Loucy (cell line): ENCODE measurements around the gene PHLDB2.

Experiments
- H2AFZ ChIP-seq: fragments of 200-600 bp; sonication (generic); 2 replicates; pipeline ENCODE4 v1.6.0; 2016; ENCODE audit warnings: antibody characterized with exemption, mild to moderate bottlenecking, low read length, moderate library complexity
- H3F3A ChIP-seq: fragments of 200-600 bp; 2 replicates; pipeline ENCODE4 v1.6.0; 2016; ENCODE audit warnings: antibody characterized with exemption, low read depth, mild to moderate bottlenecking
- H3K27me3 ChIP-seq: fragments of 200-600 bp; sonication (generic); 2 replicates; pipeline ENCODE4 v1.6.1; 2014; ENCODE audit warnings: low read length, mild to moderate bottlenecking; ENCODE audit not compliant: insufficient read depth, poor library complexity, severe bottlenecking
- H3K36me3 ChIP-seq: fragments of 200-600 bp; sonication (generic); 2 replicates; pipeline ENCODE4 v1.6.1; 2016; ENCODE audit warnings: low read length; ENCODE audit not compliant: insufficient read depth
- H3K4me1 ChIP-seq: fragments of 200-600 bp; sonication (generic); 2 replicates; pipeline ENCODE4 v1.5.1; 2014; ENCODE audit warnings: low read length, mild to moderate bottlenecking; ENCODE audit not compliant: insufficient read depth, poor library complexity, severe bottlenecking
- H3K4me2 ChIP-seq: fragments of 200-600 bp; sonication (generic); 2 replicates; pipeline ENCODE4 v1.6.0; 2014; ENCODE audit warnings: antibody characterized with exemption, low read length, low read depth, mild to moderate bottlenecking; ENCODE audit not compliant: poor library complexity, severe bottlenecking
- H3K4me3 ChIP-seq: fragments of 200-600 bp; sonication (generic); 2 replicates; pipeline ENCODE4 v1.5.1; 2014; ENCODE audit warnings: low read length, mild to moderate bottlenecking, mixed read lengths; ENCODE audit not compliant: poor library complexity, severe bottlenecking
- H3K79me2 ChIP-seq: fragments of 200-600 bp; sonication (generic); 2 replicates; pipeline ENCODE4 v1.6.1; 2014; ENCODE audit warnings: low read length; ENCODE audit not compliant: insufficient read depth
- H3K9ac ChIP-seq: fragments of 200-600 bp; sonication (generic); 2 replicates; pipeline ENCODE4 v1.6.0; 2014; ENCODE audit warnings: mild to moderate bottlenecking, low read depth, low read length, moderate library complexity; ENCODE audit not compliant: poor library complexity, severe bottlenecking
- H3K9me2 ChIP-seq: fragments of 200-600 bp; sonication (generic); replicated peaks from 2 replicates; pipeline ENCODE4 v1.6.1; 2016; ENCODE audit warnings: low read depth, low read length, mixed read lengths
- H3K9me3 ChIP-seq: fragments of 200-600 bp; sonication (generic); 2 replicates; pipeline ENCODE4 v1.6.1; 2014; ENCODE audit warnings: mild to moderate bottlenecking, antibody characterized with exemption, low read length, low read depth; ENCODE audit not compliant: insufficient read depth
- H4K20me1 ChIP-seq: fragments of 200-600 bp; sonication (generic); 2 replicates; pipeline ENCODE4 v1.6.0; 2014; ENCODE audit warnings: antibody characterized with exemption, low read length, mild to moderate bottlenecking; ENCODE audit not compliant: insufficient read depth, poor library complexity, severe bottlenecking
- CTCF ChIP-seq: fragments of 200-600 bp; sonication (generic); conservative IDR thresholded peaks from 2 replicates; pipeline ENCODE4 v1.5.1; 2014; ENCODE audit warnings: mild to moderate bottlenecking, antibody characterized with exemption, low read length
- EZH2phosphoT487 ChIP-seq: fragments of 200-600 bp; IDR thresholded peaks from 2 replicates; pipeline ENCODE4 v1.6.1; 2018; ENCODE audit warnings: antibody characterized with exemption, mild to moderate bottlenecking, moderate library complexity, borderline replicate concordance

Gene PHLDB2

DNA sequence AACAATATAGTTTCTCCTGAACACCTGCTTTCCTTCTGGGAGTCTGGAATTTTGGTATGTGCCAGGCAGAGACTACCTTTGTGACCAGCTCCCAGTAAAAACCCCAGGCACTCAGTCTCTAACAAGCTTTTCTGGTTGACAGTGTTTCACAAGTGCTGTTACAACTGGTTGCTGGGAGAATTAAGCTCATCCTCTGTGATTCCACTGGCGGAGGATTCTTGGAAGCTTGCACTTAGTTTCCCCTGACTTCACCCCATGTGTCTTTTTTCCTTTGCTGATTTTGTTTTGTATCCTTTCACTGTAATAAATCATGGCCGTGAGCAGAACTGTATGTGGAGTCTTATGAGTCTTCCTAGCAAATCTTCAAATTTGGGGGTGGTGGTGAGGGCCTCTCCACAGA, 134.0 kb downstream of the PHLDB2 start:
- Histone ChIP-seq H2AFZ (no peak overlapping the region), H3F3A (no peaks in the 10 kb centered on the region), H3K4me2 (no peak overlapping the region), H4K20me1 (peaks cover 14% of the 10 kb centered on the region), H3K9ac (no peak overlapping the region), H3K4me3 (no peak overlapping the region), H3K27me3 (no peaks in the 10 kb centered on the region), H3K79me2 (0 out of 2 replicates have a peak, but pooled peaks cover 3% of the 10 kb centered on the region), H3K36me3 (peaks cover 21% of the 10 kb centered on the region; the same call in 1 of the 2 replicates), H3K9me3 (no peaks in the 10 kb centered on the region), H3K9me2 (no peaks in the 10 kb centered on the region), H3K4me1 (peaks cover 3% of the 10 kb centered on the region)
- no peak for TF ChIP-seq CTCF
- TF ChIP-seq EZH2phosphoT487: no peak

DNA sequence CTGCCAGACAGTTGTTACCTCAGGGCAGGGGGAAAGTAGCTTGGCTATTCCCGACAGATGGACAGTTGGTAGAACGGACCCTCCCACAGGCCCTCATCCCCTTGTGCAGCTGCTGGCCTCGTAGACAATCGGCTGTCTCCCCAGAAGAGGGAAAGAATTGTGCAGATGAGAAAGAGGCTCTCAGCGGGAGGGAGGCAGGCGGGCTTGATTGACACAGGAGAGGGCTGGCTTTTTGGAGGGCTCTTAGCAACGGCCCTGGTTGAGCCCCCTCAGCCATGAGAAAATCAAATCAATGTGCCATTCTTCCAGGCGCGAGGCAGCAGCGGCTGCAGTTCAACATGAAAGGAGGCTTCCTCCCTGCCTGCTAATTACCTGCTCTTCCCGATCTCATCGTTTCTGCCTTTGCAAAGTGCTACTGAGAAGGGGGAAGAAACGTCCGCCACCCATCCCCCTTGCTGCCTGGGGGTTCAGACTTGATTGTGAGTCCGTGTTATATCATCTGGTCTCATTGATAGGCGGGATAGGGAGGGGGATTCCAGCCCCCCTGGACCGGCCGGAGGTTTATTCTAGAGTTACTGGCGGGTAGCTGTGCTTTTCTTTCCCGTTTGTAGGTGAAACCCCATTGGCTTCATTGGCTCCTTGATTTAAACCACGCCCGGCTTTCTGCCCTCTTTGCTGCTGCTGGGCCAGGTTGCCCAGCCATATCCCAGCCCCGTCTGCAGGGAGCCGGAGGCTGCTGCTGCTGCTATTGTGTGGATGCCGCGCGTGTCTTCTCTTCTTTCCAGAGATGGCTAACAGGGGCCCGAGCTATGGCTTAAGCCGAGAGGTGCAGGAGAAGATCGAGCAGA, 139.8 kb downstream of the PHLDB2 start, which contains the start of gene TAGLN3:
TAGLN3 (plus strand) TSS at position 287 of the 848 bp plus-strand sequence; CDS start at position 788, 501 bp downstream.
- Histone ChIP-seq H3K4me2 (no peak within 1 kb of the TSS), H3F3A (no peaks in the 10 kb centered on the region), H4K20me1 (no peaks in the 10 kb centered on the region), H3K4me1 (no peaks in the 10 kb centered on the region), H3K79me2 (no peaks in the 10 kb centered on the region), H3K36me3 (no peaks in the 10 kb centered on the region), H3K4me3 (no peak within 1 kb of the TSS), H3K9ac (no peak within 1 kb of the TSS), H3K27me3 (no peaks in the 10 kb centered on the region), H2AFZ (no peak within 1 kb of the TSS), H3K9me2 (no peaks in the 10 kb centered on the region), H3K9me3 (no peaks in the 10 kb centered on the region)
- TF ChIP-seq EZH2phosphoT487 (no peak), CTCF (no peak)

- Histone ChIP-seq H3K4me2 (no peak overlapping the region), H3K4me3 (no peak overlapping the region), H2AFZ (no peak overlapping the region)
Measured at GRCh38 chr3:111999484-112000324, 140.6 kb downstream of the PHLDB2 start.

More at GRCh38 chr3:111999484-112000324, 140.6 kb downstream of the PHLDB2 start:
- Histone ChIP-seq H3K9me3 (no peaks in the 10 kb centered on the region), H3K27me3 (no peaks in the 10 kb centered on the region), H3K36me3 (no peaks in the 10 kb centered on the region), H3K9ac (no peak overlapping the region), H3F3A (no peaks in the 10 kb centered on the region), H3K79me2 (no peaks in the 10 kb centered on the region), H4K20me1 (no peaks in the 10 kb centered on the region), H3K9me2 (no peaks in the 10 kb centered on the region), H3K4me1 (no peaks in the 10 kb centered on the region)
- TF ChIP-seq EZH2phosphoT487 (no peak), CTCF (no peak)
